GM21423 (cell line): ENCODE results near the gene VIPAS39.

Source experiments
- ATAC-seq: cut with Tn5 transposase; IDR thresholded peaks from one replicate; pipeline ENCODE4 v1.9.1; 2021; ENCODE audit warnings: mild to moderate bottlenecking, moderate library complexity; ENCODE audit not compliant: unreplicated experiment

Gene VIPAS39

GRCh38 chr14:77457522-77458248 lies at the start of gene VIPAS39, which contains the start of gene AHSA1:
TSS of gene VIPAS39 (minus strand) at chr14:77457601. CDS start at chr14:77454102, 3,499 bp downstream.
TSS of gene AHSA1 (plus strand) at chr14:77458093. CDS start at chr14:77458190, 97 bp downstream.
- peak; percentile 91 for ATAC-seq

DNA sequence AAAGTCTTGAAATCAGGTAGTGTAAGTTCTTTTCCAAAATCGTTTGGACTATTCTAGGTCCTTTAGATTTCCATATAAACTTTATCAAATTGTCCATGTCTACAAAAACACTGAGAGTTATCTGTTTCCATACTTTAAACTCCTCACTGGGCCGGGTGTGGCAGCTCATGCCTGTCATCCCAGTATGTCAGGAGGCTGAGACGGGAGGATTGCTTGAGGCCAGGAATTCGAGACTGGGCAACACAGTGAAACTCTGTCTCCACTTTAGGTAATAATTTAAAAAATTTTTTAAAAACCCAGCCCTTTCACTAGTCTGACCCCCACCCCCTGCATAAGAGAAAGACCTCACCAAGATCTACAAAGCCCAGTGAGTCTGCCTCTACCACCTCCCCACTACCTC lies 47.6 kb upstream of the VIPAS39 start:
- no peak for ATAC-seq

GRCh38 chr14:77503138-77503537 lies 45.7 kb upstream of the VIPAS39 start:
- no peak for ATAC-seq

GRCh38 chr14:77502109-77502782 lies 44.8 kb upstream of the VIPAS39 start:
- no peak for ATAC-seq

- ATAC-seq, result peak; percentile 18
These were observed 41.7 kb upstream of the VIPAS39 start for GRCh38 chr14:77498984-77499527.

GRCh38 chr14:77498120-77498979 lies 40.9 kb upstream of the VIPAS39 start, which contains the start of gene ISM2:
TSS of gene ISM2 (minus strand) at chr14:77498816. CDS start at chr14:77498793, 23 bp downstream.
- peak; percentile 61 for ATAC-seq

GRCh38 chr14:77495334-77495733 lies 37.9 kb upstream of the VIPAS39 start:
- no peak for ATAC-seq

DNA sequence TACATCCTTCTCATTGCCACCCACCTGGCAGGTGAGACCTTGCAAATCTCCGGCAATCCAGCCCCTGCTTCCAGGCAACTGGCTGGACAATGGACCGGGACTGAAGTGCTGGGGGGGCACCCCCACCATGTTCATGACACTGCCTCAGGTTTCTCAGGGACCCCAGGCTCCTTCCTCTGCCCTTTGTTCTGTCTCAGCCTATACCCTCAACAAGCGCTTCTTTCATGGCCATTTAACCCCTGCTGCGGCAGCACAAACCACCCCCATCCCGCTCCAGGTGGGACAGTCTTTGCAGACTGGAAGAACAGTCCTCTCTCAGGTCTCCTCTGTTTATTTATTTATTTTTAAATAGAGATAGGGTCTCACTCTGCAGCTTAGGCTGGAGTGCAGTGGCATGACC lies 33.7 kb upstream of the VIPAS39 start:
- no peak for ATAC-seq

- ATAC-seq, result no peak
These were observed 33.1 kb upstream of the VIPAS39 start for GRCh38 chr14:77490347-77490986.

- no peak for ATAC-seq
These were observed 31.6 kb upstream of the VIPAS39 start for GRCh38 chr14:77489041-77489440.

- ATAC-seq, result no peak
These were observed 31.2 kb upstream of the VIPAS39 start for GRCh38 chr14:77488558-77488957.

GRCh38 chr14:77485901-77486678 lies 28.7 kb upstream of the VIPAS39 start:
- no peak for ATAC-seq

- no peak for ATAC-seq
These were observed 27.9 kb upstream of the VIPAS39 start for GRCh38 chr14:77485256-77485655.

DNA sequence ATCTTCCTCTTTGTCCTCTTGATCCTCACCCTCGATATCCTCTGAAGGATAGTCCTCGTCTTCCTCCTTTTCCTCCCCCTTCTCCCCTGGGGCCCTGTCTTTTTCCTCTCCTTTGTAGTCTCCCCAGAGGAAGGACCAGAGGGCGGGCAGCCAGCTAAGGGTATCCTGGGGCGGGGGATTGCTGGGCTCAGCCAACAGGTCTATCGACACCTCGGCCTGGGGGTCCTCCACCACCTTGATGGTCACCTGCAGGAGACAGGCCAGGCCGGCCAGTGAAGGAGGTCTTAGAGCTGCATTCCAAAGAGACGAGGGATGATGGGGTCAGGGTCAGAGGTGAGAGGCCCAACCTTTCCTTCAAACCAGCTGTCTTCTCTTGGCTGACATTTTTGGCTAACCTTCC lies 25.0 kb upstream of the VIPAS39 start:
- no peak for ATAC-seq

DNA sequence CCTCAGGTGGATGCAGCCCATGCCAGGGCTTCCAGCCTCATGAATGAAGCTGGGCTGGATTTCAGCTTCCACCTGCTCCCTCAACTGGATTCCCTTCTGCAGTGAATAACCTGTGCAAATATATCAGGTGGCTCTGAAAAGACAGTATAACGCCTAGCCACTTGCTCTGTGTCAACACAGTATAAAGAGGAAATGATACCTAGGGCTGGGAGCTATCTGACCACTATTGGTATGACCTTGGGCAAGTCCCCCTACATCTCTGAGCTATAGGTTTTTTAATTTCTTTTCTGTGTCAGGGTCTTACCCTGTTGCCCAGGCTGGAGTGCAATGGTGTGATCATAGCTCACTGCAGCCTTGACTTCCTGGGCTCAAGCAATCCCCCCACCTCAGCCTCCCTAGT lies 21.4 kb upstream of the VIPAS39 start:
- ATAC-seq, result peak; percentile 88

- no peak for ATAC-seq
These were observed 20.6 kb upstream of the VIPAS39 start for GRCh38 chr14:77478029-77478428.

GRCh38 chr14:77475432-77476115 lies 18.2 kb upstream of the VIPAS39 start:
- ATAC-seq, result no peak

DNA sequence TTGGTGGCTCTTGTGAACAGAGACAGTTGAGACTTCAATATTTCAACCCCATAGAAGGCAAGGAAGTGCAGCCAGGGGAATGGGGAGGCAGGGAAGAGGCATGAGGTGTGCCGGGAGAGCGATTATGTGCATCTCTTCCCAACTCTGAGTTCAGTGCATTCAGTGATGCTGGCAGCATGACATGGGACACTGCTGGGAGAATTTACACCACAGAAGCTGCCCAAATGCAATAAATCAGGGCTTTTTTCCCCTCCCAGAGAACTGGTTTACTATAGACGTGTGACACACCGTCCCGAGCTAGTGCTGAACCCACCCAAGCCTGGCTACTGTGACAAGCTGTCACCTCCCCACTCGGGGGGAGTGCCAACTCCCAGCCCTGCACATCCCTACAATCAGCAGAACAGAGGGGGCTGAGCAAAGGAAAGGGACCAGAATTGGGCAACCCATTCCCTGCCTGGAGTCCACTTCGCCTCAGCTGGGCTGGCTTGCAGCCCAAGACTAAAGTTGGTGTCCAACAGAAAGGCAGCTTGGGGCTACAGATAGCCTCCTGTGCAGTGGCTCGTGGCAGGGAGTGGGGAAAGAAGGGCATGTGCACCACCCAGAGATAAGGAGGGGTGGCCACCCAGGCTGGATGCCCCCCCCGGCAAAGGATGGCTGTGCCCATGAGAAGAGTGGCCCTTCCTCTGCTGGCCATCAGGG lies 17.2 kb upstream of the VIPAS39 start:
- ATAC-seq, result no peak

DNA sequence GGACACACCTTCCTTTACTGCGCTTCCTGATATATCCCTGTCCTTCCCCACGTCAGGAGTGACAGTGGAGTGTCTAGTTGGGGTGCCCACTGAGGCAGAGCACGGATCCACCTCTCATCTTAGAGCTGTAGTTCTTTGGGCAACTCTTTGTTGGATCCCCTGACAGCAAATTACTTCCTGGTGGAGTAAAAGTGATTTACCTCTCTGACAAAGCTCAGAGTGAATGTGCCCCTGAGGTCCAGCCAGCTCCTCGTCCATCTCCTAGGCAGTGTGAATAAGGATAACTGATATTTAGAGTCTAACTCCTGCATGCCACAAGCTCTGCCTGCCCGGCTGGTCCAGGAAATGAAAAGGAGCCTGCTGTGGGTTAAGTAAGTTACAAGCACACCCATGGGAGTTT lies 16.5 kb upstream of the VIPAS39 start:
- no peak for ATAC-seq
